Heart right ventricle (tissue), 16 donors: ENCODE results near the gene GBP5. TPM values are rescaled to one million over a fixed set of nuclear protein-coding genes. Genes with fewer than 3 reads are reported as not detected.

Experiments used
- ATAC-seq, 8 donors: fragments of 200-7000 bp; cut with Tn5 transposase; one replicate each; pipeline ENCODE4 v1.9.1; 2020; ENCODE audit warnings: mild to moderate bottlenecking in 8 of 8, moderate library complexity in 8 of 8, moderate number of reproducible peaks in 1 of 8
- DNase-seq, 2 donors: peaks; one replicate each; pipeline ENCODE4 v3.0.0-alpha.2; 2020
- H3K27ac ChIP-seq, 10 donors: fragments of 200-600 bp; sonication (generic) in 2 of 10; one replicate each; pipeline versions ENCODE4 v1.5.0 to v1.8.0; 2020 to 2022; ENCODE audit warnings: mild to moderate bottlenecking in 3 of 10
- H3K27me3 ChIP-seq, 7 donors: fragments of 200-600 bp; one replicate each; pipeline ENCODE4 v1.8.0; 2021 to 2022; ENCODE audit warnings: mild to moderate bottlenecking in 2 of 7
- H3K36me3 ChIP-seq, 9 donors: fragments of 200-600 bp; sonication (generic) in 1 of 9; one replicate each; pipeline versions ENCODE4 v1.5.0 to v1.8.0; 2020 to 2022; ENCODE audit warnings: mild to moderate bottlenecking in 2 of 9
- H3K4me1 ChIP-seq, 9 donors: fragments of 200-600 bp; sonication (generic) in 1 of 9; one replicate each; pipeline versions ENCODE4 v1.5.0 to v1.8.0; 2020 to 2022; ENCODE audit warnings: mild to moderate bottlenecking in 4 of 9
- H3K4me3 ChIP-seq, 10 donors: fragments of 200-600 bp; sonication (generic) in 2 of 10; one replicate each; pipeline versions ENCODE4 v1.5.0 to v1.8.0; 2020 to 2022; ENCODE audit warnings: mild to moderate bottlenecking in 7 of 10, moderate library complexity in 2 of 10
- H3K9me3 ChIP-seq, 11 donors: fragments of 200-600 bp in 10 of 11; sonication (generic) in 2 of 11; one replicate each; pipeline versions ENCODE4 v1.5.0 to v1.8.0; 2013 to 2022; ENCODE audit warnings: mild to moderate bottlenecking in 2 of 11, control low read depth in 1 of 11, moderate library complexity in 1 of 11
- CTCF ChIP-seq, 9 donors: fragments of 200-600 bp; sonication (generic) in 2 of 9; IDR thresholded peaks; one replicate each; pipeline versions ENCODE4 v1.5.0 to v1.8.0; 2021 to 2022; ENCODE audit warnings: antibody characterized with exemption in 9 of 9, mild to moderate bottlenecking in 5 of 9, moderate library complexity in 1 of 9
- WGBS, 2 donors: extraction: QIAGEN DNeasy Blood & Tissue Kit; methylation state at CpG; one replicate each; pipeline ENCODE4 v1.1.7; 2013; ENCODE audit warnings: inconsistent platforms in 1 of 2; 5-methylcytosine and 5-hydroxymethylcytosine counted together
- intact Hi-C, 10 donors: fragments of 100-400 bp; cut with DNase I; formaldehyde crosslinking; loops; one replicate each; pipeline versions ENCODE4 v1.11.1 to v1.14.2; 2022
- polyA plus RNA-seq, 2 donors: library from polyadenylated mRNA; stranded (reverse); fragments of 200-250 nt; gene quantifications; one replicate each; pipeline ENCODE4 v1.2.3, GENCODE V29; 2013
- total RNA-seq, 10 donors: library from RNA; stranded (reverse); fragmentation: NEBNext Ultra II Directional in 3 of 10; extraction: Animal tissue kit (Norgen Biotek cat#: 25700) in 3 of 10; gene quantifications; one replicate each; pipeline versions ENCODE4 v1.2.1 to v1.2.4, GENCODE V29; 2021 to 2023
- donor health status: Arrhythmogenic right ventricular cardiomyopathy.
- donor health status: ischemic (EF 13 %, LVEDD 7.1; RV severe dilation, severe dysfunction).
- donor health status: healthy with polysubstance abuse.
- donor health status: DM: no; HTN: yes; CAD: no.
- donor health status: DM: no; HTN: no; CAD: no.
- donor health status: ischemic (EF 25% LVEDD 6.9; RV normal size, moderate dysfunction).
- donor health status: ischemic (EF 25% LVEDD 5.7; RV mildly dilated, moderate dysfunction).
- donor health status: healthy.
- donor health status: DM: yes; HTN: yes; CAD: no.
- donor health status: Ischemic cardiomyopathy.
- donor health status: ischemic (EF 35%, LVEDD 5.7; RV mildly dilated, moderate dysfunction).
- donor health status: nonischemic (EF 11% LVEDD 7.7; RV severe dilation, severe dysfunction).
- donor health status: DM: yes; HTN: yes; CAD: no.
- donor health status: PGD.
- donor health status: ischemic (EF 29% LVEDD 5.4; RV normal size, mild dysfunction).
- donor health status: nonischemic (EF 23%, LVEDD 6.1; RV moderate dilation, normal function).

GBP5 gene
- total and polyA plus RNA-seq, 12 donors, result 0.39 to 62.0 (median 0.81) TPM

- TF ChIP-seq CTCF (IDR thresholded peaks at IDR 0.05), result no peak
Measured at GRCh38 chr1:89280766-89281165, 8.1 kb upstream of the GBP5 start.

GRCh38 chr1:89279011-89279466, 6.4 kb upstream of the GBP5 start:
- Histone ChIP-seq H3K27ac (peak overlapping the region in 1 of 10 donors; percentile 76), H3K27me3 (no peaks in the 10 kb centered on the region), H3K4me3 (no peak overlapping the region), H3K36me3 (no peaks in the 10 kb centered on the region), H3K4me1 (peaks cover 0 to 47% (median 0%) of the 10 kb centered on the region in 9 donors), H3K9me3 (no peaks in the 10 kb centered on the region)
- DNase-seq (no peak), ATAC-seq (no peak)
- no peak for TF ChIP-seq CTCF (IDR thresholded peaks at IDR 0.05)
- intact Hi-C loops, result loop anchor here in 2 of 10 donors (5.0 kb wide), 2 partner anchors 192 to 282 kb away; no protein-coding TSS in a partner anchor
- 85 to 87% methylated on average over 6 of the region's 6 CpGs for WGBS, 2 donors

More at GRCh38 chr1:89280766-89281165, 8.1 kb upstream of the GBP5 start:
- Histone ChIP-seq H3K4me1 (peaks cover 0 to 35% (median 0%) of the 10 kb centered on the region in 9 donors), H3K27me3 (no peaks in the 10 kb centered on the region), H3K36me3 (no peaks in the 10 kb centered on the region), H3K4me3 (no peak overlapping the region), H3K27ac (no peak overlapping the region), H3K9me3 (no peaks in the 10 kb centered on the region)
- DNase-seq (no peak), ATAC-seq (no peak)
- intact Hi-C loops, result loop anchor here in 1 of 10 donors (1.0 kb wide), 1 partner anchor 28 kb away; no protein-coding TSS in a partner anchor
- WGBS, 2 donors, result 77 to 78% methylated on average over 3 of the region's 3 CpGs

GRCh38 chr1:89277725-89278124, 5.1 kb upstream of the GBP5 start:
- TF ChIP-seq CTCF (IDR thresholded peaks at IDR 0.05), result no peak
- no peak overlapping the region for H3K4me3 ChIP-seq
- H3K36me3 ChIP-seq, result no peaks in the 10 kb centered on the region
- ATAC-seq (no peak), DNase-seq (no peak)
- H3K4me1 ChIP-seq, result peaks cover 0 to 54% (median 0%) of the 10 kb centered on the region in 9 donors
- 84 to 85% methylated on average over 3 of the region's 3 CpGs for WGBS, 2 donors
- intact Hi-C loops, result loop anchor here in 2 of 10 donors (5.0 kb wide), 2 partner anchors 190 to 280 kb away; no protein-coding TSS in a partner anchor
- no peaks in the 10 kb centered on the region for H3K27me3 ChIP-seq
- peaks cover 0 to 5% (median 0%) of the 10 kb centered on the region in 11 donors for H3K9me3 ChIP-seq
- peak overlapping the region in 1 of 10 donors; percentile 76 for H3K27ac ChIP-seq

GRCh38 chr1:89276690-89277089, 4.0 kb upstream of the GBP5 start:
- TF ChIP-seq CTCF (IDR thresholded peaks at IDR 0.05), result peak in 3 of 9 donors; percentile 23 to 49 (median 28)
- 57 to 67% methylated on average over 3 of the region's 3 CpGs for WGBS, 2 donors
- peaks cover 0 to 6% (median 0%) of the 10 kb centered on the region in 11 donors for H3K9me3 ChIP-seq
- no peaks in the 10 kb centered on the region for H3K36me3 ChIP-seq
- intact Hi-C loops, result loop anchor here in 2 of 10 donors (5.0 kb wide), 2 partner anchors 189 to 279 kb away; no protein-coding TSS in a partner anchor
- DNase-seq (no peak), ATAC-seq (no peak)
- no peak overlapping the region for H3K4me3 ChIP-seq
- peaks cover 0 to 59% (median 0%) of the 10 kb centered on the region in 9 donors for H3K4me1 ChIP-seq
- H3K27ac ChIP-seq, result no peak overlapping the region
- H3K27me3 ChIP-seq, result no peaks in the 10 kb centered on the region
